HPDE6-E6E7 (cell line): Measurements from ENCODE around the gene GGTLC1.
"Not testable (repeated sequence)": the region's sequence is repeated elsewhere in the genome, so short reads cannot be mapped to it uniquely, and the experiment has no call there.

Experiments
- DNase-seq: peaks from one replicate; pipeline ENCODE4 v3.0.0; 2011; ENCODE audit warnings: missing footprints; ENCODE audit errors: extremely low spot score

GGTLC1 gene

DNA sequence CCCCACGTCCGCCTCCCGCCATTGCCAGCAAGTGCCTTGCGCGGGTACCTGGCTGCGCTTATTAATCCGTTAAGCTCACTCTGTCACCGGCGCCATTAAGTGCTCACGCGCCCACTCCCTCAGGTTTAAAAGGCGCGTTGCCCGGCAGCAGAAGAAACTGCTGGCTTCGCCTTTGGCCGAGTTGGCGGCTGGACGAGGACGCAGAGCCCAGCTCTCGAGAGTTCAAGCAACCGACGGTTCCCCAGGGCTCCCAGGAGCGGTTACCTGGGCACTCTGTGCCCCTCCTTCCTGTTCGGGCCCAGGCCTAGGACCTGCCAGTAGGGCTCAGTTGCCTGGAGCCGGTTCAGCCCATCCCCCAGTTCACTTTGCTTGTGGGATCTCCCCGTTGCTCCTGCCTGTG lies at the start of gene GGTLC1:
GGTLC1 (minus strand) TSS at position 219 of the 400 bp plus-strand sequence. CDS start 2,168 bp downstream, outside the sequence.
- DNase-seq, result no peak

- no peak for DNase-seq
Measured at GRCh38 chr20:24034820-24035219, 46.2 kb upstream of the GGTLC1 start.

GRCh38 chr20:24033565-24033964 lies 45.0 kb upstream of the GGTLC1 start:
- no peak for DNase-seq

DNA sequence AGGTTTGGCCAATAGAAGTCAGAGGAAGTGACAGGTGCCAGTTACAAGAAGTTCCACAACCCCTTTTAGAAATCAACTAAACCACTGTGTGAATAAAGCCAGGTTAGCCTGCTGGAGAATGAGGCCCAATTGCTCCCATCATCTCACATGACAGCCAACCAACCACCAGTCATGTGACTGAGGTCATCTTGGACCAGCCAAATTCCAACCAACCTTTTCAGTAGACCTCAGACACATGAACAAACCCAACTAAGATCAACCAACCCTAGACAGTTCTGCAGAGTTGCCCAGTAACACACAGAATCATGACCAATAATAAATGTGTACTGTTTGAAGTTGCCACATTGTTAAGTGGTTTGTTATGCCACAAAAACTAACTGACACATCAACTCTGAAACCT lies 44.6 kb upstream of the GGTLC1 start:
- no peak for DNase-seq

DNA sequence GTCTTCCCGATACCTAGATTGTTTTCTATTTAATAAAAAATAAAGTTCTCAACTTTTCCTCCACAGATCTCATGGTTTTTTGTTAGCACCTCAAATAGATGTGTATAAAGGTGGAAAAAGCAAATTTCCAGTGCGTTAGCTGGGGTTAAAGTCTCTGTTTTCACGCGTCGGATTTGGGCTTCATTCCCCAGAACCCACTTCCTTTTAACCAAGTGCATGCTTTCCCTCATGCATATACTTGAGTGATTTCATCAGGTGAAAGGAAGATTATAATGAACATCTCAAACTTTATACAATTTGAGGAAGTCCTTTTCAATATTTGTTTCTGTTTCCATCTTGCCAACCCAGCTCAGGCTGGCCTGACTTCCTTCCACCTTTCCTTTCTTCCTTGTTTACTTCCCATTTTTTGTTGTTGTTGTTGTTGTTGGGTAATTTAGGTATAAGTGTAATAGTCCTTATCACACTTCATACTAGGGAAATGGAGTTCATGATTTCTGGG lies 43.9 kb upstream of the GGTLC1 start:
- DNase-seq, result no peak

GRCh38 chr20:24027229-24027628 lies 38.6 kb upstream of the GGTLC1 start:
- DNase-seq, result no peak

DNA sequence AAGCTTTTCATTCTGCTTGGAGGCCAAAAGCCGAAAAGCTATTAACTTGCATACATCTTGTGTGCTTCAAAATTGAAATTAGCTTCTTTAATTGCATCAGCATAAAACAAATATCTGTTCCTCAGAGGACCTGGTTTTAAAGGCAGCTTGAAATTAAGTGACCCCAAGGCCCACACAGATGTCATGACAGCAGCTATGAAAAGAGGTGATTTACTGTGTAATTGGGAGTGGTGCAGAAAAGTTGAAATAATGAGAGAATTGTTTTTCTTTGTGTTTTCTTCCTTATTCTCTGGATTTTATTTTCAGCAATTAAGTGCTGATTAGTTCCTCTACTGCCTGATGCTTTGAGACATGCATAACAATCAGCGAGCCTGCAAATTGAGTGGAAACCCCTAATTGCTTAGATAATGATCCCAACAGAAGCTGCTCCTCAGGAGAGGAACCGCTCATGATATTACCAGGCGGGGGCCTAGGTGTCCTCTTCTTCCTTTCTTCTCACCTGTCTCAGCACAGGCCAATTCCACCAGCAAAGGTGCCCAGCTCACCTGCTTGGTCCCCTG lies 34.1 kb upstream of the GGTLC1 start:
- DNase-seq, result no peak

DNA sequence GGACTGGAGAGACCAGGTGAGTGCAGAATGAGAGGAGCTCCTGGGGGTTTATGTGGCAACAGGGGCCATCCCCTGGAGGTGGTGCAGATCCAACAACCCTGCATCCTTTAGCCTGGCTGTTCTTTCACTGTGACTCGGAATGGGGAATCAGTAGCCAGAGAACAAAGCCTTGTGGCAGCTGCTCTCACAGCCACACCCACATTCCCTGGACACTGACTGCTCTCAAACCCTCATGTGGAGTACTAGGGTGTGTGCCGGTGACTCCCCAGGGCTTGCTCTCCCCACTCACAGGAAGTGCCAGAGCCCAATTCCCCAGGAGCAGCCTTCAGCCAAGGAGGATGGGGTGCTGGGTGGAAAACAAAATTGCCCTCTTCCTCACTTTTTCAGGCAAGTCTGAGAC lies 30.2 kb upstream of the GGTLC1 start:
- DNase-seq, result peak; percentile 22

DNA sequence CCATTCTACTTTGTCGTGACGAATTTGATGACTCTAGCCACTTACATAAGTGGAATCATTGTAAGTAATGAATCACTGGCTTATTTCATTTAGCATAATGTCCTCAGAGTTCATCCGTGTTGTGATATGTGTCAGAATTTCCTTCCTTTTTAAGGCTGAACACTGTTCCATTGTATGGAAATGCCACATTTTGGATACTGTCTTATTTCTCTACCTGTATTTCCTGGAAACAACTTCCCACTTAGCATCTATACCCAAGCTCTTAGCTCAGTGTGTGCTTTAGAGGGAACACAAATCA lies 28.8 kb upstream of the GGTLC1 start:
- DNase-seq, result no peak

DNA sequence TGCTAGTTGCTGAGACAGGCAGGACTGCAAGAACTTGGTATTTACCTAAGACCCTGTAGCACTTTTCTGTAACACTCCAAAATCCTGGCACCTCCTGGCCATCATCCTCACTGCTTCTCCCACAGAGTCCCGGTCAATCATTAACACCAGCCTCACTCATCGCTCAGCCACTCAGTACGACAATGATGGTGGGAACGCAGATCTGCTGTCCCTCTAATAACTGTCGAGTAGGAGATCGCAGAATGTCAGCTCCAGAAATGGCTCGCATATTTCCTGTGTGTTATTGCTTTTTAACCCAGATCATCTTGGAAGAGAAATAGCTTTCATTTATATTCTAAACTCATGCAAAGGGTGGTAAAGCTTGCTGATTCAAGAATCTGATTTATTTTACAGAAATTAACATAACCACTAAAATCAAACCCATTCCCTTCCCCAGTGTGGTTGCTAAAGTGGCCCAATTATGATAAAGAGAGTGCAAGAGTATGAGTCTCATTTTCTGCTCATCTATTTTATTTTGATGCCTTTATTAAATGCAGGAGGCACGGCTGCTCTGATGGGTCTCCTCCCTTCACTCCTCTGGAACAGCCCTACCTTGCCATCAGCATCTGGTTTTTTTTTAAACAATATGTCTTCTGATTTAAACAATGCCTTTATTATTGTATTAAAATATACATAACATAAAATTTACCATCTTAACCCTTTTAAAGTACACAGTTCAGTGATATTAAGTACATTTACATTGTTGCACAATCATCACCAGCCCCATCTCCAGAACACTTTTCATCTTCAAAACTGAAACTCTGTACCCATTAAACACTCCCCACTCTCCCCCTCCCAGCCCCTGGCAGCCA lies 28.3 kb upstream of the GGTLC1 start:
- no peak for DNase-seq

GRCh38 chr20:24013953-24014352 lies 25.4 kb upstream of the GGTLC1 start:
- DNase-seq, result no peak

GRCh38 chr20:24011282-24011681 lies 22.7 kb upstream of the GGTLC1 start:
- no peak for DNase-seq

DNA sequence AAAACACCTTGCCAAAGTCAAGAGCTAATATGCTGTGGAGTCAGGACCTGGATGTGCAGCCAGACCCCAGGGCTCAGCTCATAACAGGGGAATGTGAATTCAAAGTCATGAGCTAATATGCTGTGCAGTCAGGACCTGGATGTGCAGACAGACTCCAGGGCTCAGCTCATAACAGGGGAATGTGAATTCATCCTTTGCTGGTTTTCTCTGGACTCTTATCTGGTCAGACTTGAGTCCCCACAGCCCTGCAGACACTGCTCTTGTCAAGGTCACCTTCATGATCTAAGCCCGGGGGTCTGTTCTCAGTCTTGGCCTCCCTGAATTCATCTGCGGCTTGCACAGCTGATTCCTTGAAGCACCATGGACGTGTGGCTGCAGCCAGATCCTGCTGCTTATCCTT lies 19.2 kb upstream of the GGTLC1 start:
- no peak for DNase-seq

- DNase-seq, result no peak
Measured at GRCh38 chr20:24007073-24007595, 18.6 kb upstream of the GGTLC1 start.

DNA sequence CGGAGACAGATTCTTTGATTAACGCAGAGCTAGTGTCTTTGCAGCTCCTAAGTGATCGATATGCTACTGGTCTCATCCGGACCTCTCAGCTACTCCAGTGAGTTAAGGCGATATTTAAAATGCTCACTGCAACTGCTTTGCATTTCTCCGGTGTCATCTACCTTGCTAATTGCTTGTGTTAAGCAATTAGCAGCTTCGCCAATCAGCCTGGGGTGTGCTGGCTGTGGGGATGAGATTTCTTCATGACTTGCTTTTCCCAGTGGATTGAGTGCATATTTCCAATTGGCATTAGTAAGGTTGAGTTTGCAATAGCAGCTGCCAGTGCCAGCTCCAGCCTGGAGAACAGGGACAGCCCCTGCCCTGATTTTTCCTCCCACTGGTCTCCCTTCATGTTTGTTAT lies 18.0 kb upstream of the GGTLC1 start:
- DNase-seq, result no peak

GRCh38 chr20:24004471-24004870 lies 15.9 kb upstream of the GGTLC1 start:
- no peak for DNase-seq

DNA sequence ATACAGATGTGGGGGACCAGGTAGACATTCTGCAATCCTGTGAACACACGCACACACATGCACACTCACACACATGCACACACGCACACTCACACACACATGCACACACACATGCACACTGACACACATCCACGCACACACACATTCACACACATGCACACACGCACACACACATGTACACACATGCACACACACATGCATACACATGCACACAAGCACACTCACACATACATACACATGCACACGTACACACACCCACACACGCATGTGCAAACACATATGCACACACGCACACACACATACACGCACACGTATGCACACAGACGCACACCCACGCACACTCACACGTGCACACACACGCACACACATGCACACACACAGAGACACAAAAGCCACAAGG lies 14.3 kb upstream of the GGTLC1 start:
- DNase-seq, result no peak

DNA sequence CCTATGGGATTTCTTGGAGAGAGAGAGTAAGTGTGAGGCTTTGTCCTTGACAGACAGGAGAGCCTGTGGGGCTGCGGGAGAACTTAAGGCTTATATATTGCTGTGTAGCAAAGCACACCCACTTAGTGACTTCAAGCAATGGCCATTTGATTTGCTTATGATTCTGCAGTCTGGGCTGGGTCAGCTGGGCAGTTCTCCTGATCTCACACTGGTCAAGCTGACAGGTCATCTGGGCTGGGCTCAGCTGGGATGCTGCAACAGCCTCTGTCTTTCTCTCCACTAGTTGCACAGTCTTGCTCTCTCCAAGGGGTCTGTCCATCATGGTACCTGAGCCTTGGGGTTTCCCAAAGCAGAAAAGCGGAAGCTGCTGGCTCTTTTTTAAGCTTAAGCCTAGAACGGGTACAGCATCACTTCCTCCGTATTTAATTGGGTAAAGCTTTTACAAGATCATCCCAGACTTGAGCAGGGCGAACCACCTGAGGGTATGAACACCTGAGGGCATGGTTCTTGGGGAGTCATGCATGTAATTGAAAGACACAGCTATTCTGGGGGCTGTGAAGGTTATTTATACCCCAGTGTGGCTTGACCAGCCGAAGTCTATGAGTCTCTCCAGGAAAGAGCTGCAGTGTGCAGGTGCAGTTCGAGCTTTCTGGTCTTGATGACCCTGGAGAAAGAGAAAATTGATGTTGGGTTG lies 13.3 kb upstream of the GGTLC1 start:
- DNase-seq, result no peak

DNA sequence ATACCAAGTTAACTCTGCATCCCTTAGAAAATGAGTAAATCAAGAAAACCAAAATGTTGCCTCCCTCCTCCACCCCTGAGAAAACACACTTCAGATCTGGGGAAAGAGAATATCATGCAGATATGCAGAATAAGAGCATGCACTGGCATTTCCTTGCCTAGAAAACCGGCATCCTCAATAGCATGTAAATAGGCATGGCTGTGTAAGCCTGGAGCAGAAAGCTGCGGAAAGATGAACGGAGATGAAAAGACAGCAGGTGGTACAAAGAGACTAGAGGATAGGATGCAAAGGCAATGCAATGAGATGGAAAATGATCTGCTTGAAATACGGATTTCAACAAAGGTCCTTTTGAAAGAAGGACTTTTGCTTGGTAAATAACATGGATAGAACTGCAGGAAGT lies 10.3 kb upstream of the GGTLC1 start:
- DNase-seq, result no peak

- no peak for DNase-seq
Measured at GRCh38 chr20:23998392-23998791, 9.8 kb upstream of the GGTLC1 start.

GRCh38 chr20:23995905-23996666 lies 7.5 kb upstream of the GGTLC1 start:
- DNase-seq, result no peak

- DNase-seq, result not testable (repeated sequence)
Measured at GRCh38 chr20:23995291-23995690, 6.7 kb upstream of the GGTLC1 start.
